A673 (cell line): ENCODE measurements around the gene TET1.
"Not testable (repeated sequence)": the region's sequence is repeated elsewhere in the genome, so short reads cannot be mapped to it uniquely, and the experiment has no call there.

Experiments used
- EZH2 ChIP-seq: fragments of 200-600 bp; sonication (generic); IDR thresholded peaks from 2 replicates; pipeline ENCODE4 v1.6.1; 2017; ENCODE audit warnings: borderline replicate concordance, low read depth, mild to moderate bottlenecking, mixed read lengths, antibody characterized with exemption, low read length; ENCODE audit not compliant: poor library complexity, severe bottlenecking
- TF ChIP-seq, protein P1 (sequence below): fragments of 300-800, 200-600 bp; sonication (generic); conservative IDR thresholded peaks from 2 replicates; pipeline ENCODE4 v1.5.1; 2017; ENCODE audit warnings: low read depth, mild to moderate bottlenecking, antibody characterized with exemption, low read length, moderate library complexity, mixed read lengths

DNA sequence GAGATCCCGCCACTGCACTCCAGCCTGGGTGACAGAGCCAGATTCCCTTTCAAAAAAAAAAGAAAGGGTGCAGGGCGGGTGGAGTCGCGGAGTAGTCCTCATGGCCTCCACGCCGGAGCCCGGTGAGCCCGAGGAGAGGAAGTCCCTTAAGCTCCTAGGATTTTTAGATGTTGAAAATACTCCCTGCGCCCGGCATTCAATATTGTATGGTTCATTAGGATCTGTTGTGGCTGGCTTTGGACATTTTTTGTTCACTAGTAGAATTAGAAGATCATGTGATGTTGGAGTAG lies 72.1 kb downstream of the TET1 start:
- TF ChIP-seq, protein P1, sequence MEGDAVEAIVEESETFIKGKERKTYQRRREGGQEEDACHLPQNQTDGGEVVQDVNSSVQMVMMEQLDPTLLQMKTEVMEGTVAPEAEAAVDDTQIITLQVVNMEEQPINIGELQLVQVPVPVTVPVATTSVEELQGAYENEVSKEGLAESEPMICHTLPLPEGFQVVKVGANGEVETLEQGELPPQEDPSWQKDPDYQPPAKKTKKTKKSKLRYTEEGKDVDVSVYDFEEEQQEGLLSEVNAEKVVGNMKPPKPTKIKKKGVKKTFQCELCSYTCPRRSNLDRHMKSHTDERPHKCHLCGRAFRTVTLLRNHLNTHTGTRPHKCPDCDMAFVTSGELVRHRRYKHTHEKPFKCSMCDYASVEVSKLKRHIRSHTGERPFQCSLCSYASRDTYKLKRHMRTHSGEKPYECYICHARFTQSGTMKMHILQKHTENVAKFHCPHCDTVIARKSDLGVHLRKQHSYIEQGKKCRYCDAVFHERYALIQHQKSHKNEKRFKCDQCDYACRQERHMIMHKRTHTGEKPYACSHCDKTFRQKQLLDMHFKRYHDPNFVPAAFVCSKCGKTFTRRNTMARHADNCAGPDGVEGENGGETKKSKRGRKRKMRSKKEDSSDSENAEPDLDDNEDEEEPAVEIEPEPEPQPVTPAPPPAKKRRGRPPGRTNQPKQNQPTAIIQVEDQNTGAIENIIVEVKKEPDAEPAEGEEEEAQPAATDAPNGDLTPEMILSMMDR = not testable (repeated sequence)
- not testable (repeated sequence) for TF ChIP-seq EZH2
